Measurements from ENCODE around the gene VAMP8. TPM values are rescaled to one million over a fixed set of nuclear protein-coding genes. Genes with fewer than 3 reads are reported as not detected.
A peak's percentile ranks its signal among the peaks of the same experiment; 100 is the strongest.

VAMP8 gene
- polyA plus RNA-seq, 3 donors = 260 to 761 (median 623) TPM

DNA sequence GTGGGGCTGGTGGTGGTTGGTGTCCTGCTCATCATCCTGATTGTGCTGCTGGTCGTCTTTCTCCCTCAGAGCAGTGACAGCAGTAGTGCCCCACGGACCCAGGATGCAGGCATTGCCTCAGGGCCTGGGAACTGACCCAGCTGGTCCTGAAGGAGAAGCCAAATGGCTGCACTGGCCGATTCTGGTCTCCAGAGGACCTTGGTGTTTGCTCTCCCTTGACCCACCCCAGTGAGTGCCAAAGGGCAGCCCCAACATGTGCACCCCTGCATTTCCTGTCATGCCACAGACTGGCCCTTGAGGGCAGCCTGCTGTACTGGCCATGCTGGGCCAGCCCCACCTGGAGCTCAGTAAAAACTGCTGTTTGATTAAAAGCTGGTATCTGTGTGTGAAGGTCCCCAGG is 15.6 kb downstream of the VAMP8 start:
- Mint-ChIP-seq H3K9me3 (peaks cover 0 to 2% (median 0%) of the 10 kb centered on the region in 7 donors), H3K4me1 (peaks cover 69% of the 10 kb centered on the region), H3K27me3 (ENCODE audit: low read depth in 3 of 3) (peaks cover 0 to 7% (median 0%) of the 10 kb centered on the region in 3 donors), H3K36me3 (peaks cover 27 to 32% of the 10 kb centered on the region in 2 donors), H3K4me3 (no peak overlapping the region), H3K27ac (peak overlapping the region in 2 of 7 donors; percentile 6 to 45)
- peaks cover 79% of the 10 kb centered on the region for H3K79me2 ChIP-seq (ENCODE audit: insufficient read depth, low read length)
- peaks cover 65 to 71% of the 10 kb centered on the region in 2 donors for H3K4me1 ChIP-seq (ENCODE audit: control insufficient read depth in 1 of 2, insufficient read depth in 2 of 2, low read length in 2 of 2)
- peaks cover 12 to 19% of the 10 kb centered on the region in 2 donors for H3K36me3 ChIP-seq (replicated peaks in 1 of 2; ENCODE audit: control insufficient read depth in 1 of 2, insufficient read depth in 2 of 2, low read length in 2 of 2)
- 90% methylated on average over 3 of the region's 3 CpGs for WGBS (ENCODE audit: insufficient coverage)
- no peak overlapping the region for H3K4me2 ChIP-seq (replicated peaks; ENCODE audit: extremely low read depth, low read length, poor library complexity, severe bottlenecking)
- H2AFZ ChIP-seq (ENCODE audit: insufficient read depth, low read depth, low read length, poor library complexity, severe bottlenecking) = no peak overlapping the region
- H3K27ac ChIP-seq (ENCODE audit: low read depth in 1 of 2, low read length in 2 of 2) = no peak overlapping the region
- H4K20me1 ChIP-seq (ENCODE audit: insufficient read depth, low read length) = peaks cover 16% of the 10 kb centered on the region
- H3K27me3 ChIP-seq (ENCODE audit: control insufficient read depth in 2 of 2, insufficient read depth in 2 of 2, low read length in 2 of 2) = no peaks in the 10 kb centered on the region
- no peak for DNase-seq
- no peak overlapping the region for H3K9ac ChIP-seq (ENCODE audit: insufficient read depth, low read length, poor library complexity, severe bottlenecking)
- intact Hi-C loops (cut with micrococcal nuclease) = no loop called here
- no peaks in the 10 kb centered on the region for H3K9me3 ChIP-seq (replicated peaks in 1 of 2; ENCODE audit: control insufficient read depth in 1 of 2, insufficient read depth in 1 of 2, low read length in 2 of 2)
- H3K4me3 ChIP-seq (replicated peaks in 1 of 3; ENCODE audit: low read depth in 2 of 3, low read length in 3 of 3) = no peak overlapping the region
- TF ChIP-seq CTCF (IDR thresholded peaks at IDR 0.05) = no peak

DNA sequence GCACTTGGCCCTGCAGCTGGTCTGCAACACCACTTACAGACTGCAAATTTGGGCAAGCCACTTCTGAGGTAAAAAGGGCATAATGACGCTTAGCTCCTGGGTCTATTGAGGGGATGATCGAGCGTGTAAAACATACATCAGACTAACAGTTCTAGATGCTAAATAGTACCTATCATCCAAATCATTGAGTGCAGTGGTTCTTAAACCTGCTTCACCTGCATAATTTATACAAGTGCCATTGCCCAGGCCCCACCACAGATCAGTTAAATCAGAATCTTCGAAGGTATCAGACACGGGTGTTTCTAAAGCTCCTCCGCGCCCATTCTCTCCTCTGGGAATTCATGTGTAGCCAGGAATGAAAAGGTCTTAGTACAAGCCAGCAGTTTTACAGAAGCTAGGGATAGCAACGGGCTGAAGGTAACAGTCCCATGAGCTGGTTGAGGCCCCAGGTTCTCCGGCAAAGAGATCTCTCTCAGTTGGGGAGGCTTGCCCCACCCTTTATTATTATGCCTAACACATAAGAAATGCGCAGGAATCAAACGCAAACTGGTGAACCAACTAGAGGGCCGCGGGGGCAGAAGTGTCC is 17.4 kb downstream of the VAMP8 start:
- Histone ChIP-seq H3K36me3 (replicated peaks in 1 of 2; ENCODE audit: control insufficient read depth in 1 of 2, insufficient read depth in 2 of 2, low read length in 2 of 2) (peaks cover 27 to 37% of the 10 kb centered on the region in 2 donors), H4K20me1 (ENCODE audit: insufficient read depth, low read length) (peaks cover 34% of the 10 kb centered on the region), H3K4me3 (replicated peaks in 1 of 3; ENCODE audit: low read depth in 2 of 3, low read length in 3 of 3) (peak overlapping the region; percentile 55 to 91 (median 89)), H3K4me1 (ENCODE audit: control insufficient read depth in 1 of 2, insufficient read depth in 2 of 2, low read length in 2 of 2) (peaks cover 47 to 53% of the 10 kb centered on the region in 2 donors), H3K79me2 (ENCODE audit: insufficient read depth, low read length) (peaks cover 68% of the 10 kb centered on the region), H3K9me3 (replicated peaks in 1 of 2; ENCODE audit: control insufficient read depth in 1 of 2, insufficient read depth in 1 of 2, low read length in 2 of 2) (no peaks in the 10 kb centered on the region), H3K27me3 (ENCODE audit: control insufficient read depth in 2 of 2, insufficient read depth in 2 of 2, low read length in 2 of 2) (no peaks in the 10 kb centered on the region), H3K4me2 (replicated peaks; ENCODE audit: extremely low read depth, low read length, poor library complexity, severe bottlenecking) (peak overlapping the region; percentile 88), H2AFZ (ENCODE audit: insufficient read depth, low read depth, low read length, poor library complexity, severe bottlenecking) (peak overlapping the region; percentile 92), H3K27ac (ENCODE audit: low read depth in 1 of 2, low read length in 2 of 2) (peak overlapping the region; percentile 81 to 94), H3K9ac (ENCODE audit: insufficient read depth, low read length, poor library complexity, severe bottlenecking) (peak overlapping the region; percentile 92)
- Mint-ChIP-seq H3K9me3 (peaks cover 0 to 2% (median 0%) of the 10 kb centered on the region in 7 donors), H3K4me3 (peak overlapping the region; percentile 93 to 97), H3K36me3 (peaks cover 39 to 50% of the 10 kb centered on the region in 2 donors), H3K4me1 (peaks cover 52% of the 10 kb centered on the region), H3K27me3 (ENCODE audit: low read depth in 3 of 3) (peaks cover 0 to 8% (median 0%) of the 10 kb centered on the region in 3 donors), H3K27ac (peak overlapping the region; percentile 95 to 99 (median 97))
- no peak for DNase-seq
- TF ChIP-seq CTCF (IDR thresholded peaks at IDR 0.05) = no peak
- intact Hi-C loops (cut with micrococcal nuclease) = no loop called here
- WGBS (ENCODE audit: insufficient coverage) = 0% methylated on average over 6 of the region's 13 CpGs

Data from CD14-positive monocyte (primary cell).